Activated T-cell treated with anti-CD3 and anti-CD28 coated beads for 48 hours (primary cell): ENCODE results near the gene CCS.
A peak's percentile ranks its signal among the peaks of the same experiment; 100 is the strongest.
"Not testable (repeated sequence)": the region's sequence is repeated elsewhere in the genome, so short reads cannot be mapped to it uniquely, and the experiment has no call there.

ENCODE experiments used
- DNase-seq: peaks from one replicate; pipeline ENCODE4 v3.0.0-alpha.2; 2020; ENCODE audit warnings: low read depth

Gene CCS

GRCh38 chr11:66626382-66626781, 33.4 kb downstream of the CCS start:
- no peak for DNase-seq

DNA sequence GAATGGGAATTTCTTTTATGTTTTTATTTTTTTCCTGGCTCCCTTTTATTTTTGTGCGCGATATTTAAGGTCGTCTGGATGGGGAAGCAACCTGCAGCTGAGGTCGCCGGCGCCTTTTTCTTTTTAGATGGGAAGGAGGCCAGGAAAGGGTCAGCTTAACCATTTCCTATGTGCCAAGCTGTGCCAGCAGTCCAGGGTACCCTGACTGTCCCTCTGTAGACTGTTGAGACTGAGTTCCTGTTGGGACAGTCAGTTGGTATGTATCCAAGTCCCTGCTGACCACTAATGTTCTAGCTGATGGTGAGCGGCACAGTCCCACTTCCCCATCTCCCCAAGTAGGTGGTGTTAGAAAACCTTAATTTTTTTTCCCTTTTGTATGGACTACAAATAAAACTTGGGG, 33.9 kb downstream of the CCS start:
- DNase-seq: no peak

DNA sequence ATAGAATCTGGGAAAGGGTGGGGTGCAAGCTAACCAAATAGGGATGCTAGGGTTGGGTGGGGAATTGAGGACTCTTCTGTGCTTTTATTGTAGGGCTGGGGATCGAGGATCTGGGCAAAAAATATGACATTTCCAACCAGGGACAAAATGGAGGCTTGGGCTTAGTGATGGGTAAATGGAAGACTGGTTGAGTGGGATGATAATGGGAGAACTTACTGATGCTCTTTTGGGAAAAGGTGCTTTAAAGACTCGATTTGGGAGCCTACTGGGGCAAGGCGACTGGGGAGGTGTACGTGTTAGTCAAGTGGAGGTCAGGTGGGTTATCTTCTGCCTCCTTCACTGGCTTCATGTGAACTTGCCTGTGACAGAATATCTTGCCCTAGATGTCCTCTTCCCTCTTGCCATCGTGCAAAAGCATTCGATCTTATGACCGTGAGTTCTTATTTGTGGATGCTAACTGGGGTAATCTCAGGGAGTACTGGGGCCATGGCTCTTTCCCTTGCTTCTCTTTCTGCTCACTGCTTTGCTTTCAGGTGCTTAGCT, 35.1 kb downstream of the CCS start:
- no peak for DNase-seq

- no peak for DNase-seq
These were observed 36.4 kb downstream of the CCS start for GRCh38 chr11:66629356-66629755.

GRCh38 chr11:66631883-66632282, 38.9 kb downstream of the CCS start:
- no peak for DNase-seq

- no peak for DNase-seq
These were observed 40.0 kb downstream of the CCS start for GRCh38 chr11:66632952-66633351.

- no peak for DNase-seq
These were observed 43.4 kb downstream of the CCS start for GRCh38 chr11:66636411-66636810.

DNA sequence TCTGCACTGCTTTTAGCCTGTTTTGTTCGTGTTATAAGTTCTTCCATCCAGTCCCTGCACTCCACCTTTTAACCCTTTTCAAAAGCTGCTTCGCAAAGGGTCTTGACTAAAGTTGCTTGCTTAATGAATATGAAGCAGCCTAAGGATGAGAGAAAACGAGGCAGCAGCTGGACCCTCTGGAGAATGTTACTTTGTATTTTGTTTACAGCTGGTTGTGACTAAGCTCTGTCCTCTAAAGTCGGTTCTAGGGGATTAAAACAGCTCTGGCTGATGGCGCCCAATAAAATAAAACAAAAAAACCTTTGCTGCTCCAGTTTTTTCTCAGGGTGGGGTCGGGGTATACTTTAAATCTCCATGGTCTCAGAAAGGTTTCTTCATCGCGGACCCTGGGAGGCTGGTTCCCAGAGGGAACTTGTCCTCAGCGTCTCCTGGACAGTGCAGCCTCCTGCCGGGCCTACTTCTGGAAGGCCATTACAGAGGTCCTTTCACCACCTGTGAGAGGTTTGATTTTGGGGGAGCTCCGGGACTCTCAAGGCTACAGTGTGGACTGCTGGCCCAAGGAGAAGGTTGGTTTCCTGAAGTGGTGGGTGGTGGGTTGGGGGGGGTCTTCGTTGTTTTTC, 44.7 kb downstream of the CCS start:
- DNase-seq: no peak

DNA sequence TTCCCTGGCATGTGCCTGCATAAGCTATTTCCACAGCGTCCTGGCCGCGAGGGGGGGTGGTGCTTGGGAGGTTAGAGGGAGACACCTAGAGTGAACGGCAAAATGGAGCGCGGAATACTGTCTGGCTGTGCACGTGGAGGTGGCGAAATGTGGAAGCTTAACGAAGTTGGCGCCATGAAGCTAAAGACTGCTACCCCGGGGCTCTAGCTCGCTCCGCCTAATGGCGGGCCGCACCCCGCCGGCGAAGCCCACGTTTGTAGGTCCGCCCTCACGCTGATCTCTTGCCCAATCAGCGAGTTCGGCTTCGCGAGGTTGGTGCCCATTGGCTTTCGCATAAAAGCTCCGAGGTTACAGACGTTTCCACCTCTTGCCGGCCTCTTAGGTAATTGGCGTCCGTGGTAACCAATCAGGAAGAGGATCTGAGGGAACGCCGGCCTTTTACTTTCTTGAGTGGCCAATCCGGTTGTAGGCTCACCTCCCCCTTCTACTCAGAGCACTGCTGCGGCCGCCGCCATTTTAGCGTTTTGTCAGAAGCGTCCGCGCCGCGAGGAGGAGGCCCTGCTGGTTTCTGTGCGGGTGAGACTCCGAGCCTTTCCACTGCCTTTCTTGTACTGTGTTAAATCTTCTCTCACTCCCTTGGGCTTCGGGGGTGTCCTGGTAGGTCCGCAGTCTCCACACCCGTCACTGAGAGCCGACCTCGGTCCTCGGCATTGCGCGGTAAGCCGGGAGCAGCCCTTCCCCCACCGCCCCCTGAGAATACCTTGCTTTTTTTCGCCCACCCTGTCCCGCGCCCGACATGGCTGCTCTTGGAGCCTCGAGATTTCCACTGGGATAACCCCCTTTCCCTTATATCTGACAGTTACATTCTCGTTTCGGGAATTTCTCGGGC, 45.4 kb downstream of the CCS start, which contains the start of gene RBM4:
Gene RBM4 (plus strand): TSS at position 527 of the 889 bp plus-strand sequence. CDS start 1,009 bp downstream, outside the sequence.
- peak; percentile 89 for DNase-seq

- DNase-seq: no peak
These were observed 46.3 kb downstream of the CCS start for GRCh38 chr11:66639066-66639813.

GRCh38 chr11:66639814-66640340, 46.9 kb downstream of the CCS start:
- DNase-seq: not testable (repeated sequence)

- no peak for DNase-seq
These were observed 48.8 kb downstream of the CCS start for GRCh38 chr11:66641834-66642233.

DNA sequence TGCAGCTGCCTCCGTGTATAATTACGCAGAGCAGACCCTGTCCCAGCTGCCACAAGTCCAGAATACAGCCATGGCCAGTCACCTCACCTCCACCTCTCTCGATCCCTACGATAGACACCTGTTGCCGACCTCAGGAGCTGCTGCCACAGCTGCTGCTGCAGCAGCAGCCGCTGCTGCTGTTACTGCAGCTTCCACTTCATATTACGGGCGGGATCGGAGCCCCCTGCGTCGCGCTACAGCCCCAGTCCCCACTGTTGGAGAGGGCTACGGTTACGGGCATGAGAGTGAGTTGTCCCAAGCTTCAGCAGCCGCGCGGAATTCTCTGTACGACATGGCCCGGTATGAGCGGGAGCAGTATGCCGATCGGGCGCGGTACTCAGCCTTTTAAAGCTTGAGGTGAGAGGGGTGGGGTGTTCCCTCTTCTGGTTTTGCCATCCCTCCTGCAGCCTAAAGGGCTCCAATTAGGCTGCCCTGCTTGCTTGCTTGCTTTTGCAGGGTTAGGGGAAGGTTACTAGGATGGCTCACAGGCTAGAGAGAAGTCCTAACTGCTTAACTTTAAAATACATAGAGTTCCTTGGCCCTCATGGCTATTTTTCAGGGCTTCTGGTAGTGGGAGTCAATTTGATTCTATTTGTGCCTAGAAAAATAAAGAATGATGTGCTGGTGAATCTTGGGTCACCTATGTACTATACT, 50.9 kb downstream of the CCS start:
- DNase-seq: no peak

DNA sequence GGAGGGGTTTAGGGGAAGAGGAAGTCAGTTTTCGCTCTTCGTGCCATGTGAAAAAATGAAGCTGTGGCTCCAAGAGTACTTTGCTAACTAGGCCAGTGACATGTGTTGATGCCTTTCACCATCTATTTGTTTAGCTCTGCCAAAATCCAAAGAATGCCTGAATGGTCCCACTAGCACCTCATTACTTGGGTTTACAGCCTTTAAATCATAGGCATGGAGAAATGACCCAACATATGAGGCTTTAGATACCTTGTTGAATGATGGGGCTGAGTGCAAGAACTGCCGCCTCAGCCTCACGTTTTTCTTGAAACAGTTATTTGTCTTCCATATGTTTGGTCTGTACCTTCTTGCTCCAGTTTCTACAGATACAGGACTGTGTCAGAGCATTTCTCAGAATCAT, 53.8 kb downstream of the CCS start:
- no peak for DNase-seq

GRCh38 chr11:66649903-66650302, 56.9 kb downstream of the CCS start:
- no peak for DNase-seq

DNA sequence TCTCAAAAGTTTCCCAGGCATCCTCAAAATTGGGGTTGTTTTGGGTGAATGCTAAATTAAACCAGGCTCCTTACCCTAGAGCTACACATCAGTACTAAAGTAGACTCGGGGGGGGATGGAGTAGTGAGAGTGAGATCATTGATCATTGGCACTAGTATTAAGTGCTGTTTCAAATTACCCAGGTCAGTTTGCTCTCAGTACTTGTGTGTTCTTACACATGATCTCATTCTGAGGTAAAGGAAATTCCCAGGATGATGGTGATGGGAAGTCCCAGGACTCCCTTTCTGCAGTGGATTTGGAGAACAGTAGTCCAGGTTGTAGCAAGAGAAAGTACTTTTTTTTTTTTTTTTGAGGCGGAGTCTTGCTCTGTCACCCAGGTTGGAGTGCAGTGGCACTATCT, 58.0 kb downstream of the CCS start:
- DNase-seq: no peak

DNA sequence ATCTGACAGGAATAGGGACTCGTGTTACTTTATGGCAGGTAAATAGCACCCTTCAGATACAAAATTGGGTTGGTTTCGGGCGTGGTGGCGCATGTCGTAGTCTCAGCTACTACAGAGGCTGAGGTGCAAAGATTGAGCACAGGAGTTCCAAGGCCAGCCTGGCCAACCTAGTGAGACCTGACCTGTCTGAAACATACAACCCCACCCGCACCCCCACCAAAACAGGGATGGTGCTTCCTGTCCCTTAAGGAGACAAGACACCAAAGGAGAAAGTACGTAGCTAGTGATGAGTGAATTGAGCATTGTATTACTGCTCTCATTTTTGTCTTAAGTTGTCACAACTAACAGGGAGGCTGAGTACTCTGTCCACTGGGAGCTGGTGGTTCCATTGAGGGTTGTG, 59.7 kb downstream of the CCS start:
- no peak for DNase-seq

DNA sequence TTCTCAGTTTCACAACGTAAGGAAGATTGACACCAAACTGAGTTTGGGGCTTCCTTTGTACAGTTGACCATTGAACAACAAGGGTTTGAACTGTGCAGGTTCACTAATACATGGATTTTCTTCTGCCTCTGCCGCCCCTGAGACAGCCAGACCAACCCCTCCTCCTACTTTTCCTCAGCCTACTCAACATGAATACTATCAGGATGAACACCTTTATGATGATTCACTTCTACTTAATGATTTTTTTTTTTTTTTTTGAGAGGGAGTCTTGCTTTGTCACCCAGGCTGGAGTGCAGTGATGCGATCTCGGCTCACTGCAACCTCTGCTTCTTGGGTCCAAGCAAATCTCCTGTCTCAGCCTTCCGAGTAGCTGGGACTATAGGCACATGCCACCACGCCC, 60.1 kb downstream of the CCS start:
- no peak for DNase-seq
